SH-SY5Y (cell line): ENCODE data around the gene GOLM1.

Experiments used
- GATA2 ChIP-seq: IDR thresholded peaks from 2 replicates; pipeline ENCODE4 v1.6.1; 2011; ENCODE audit warnings: mild to moderate bottlenecking, low read depth, low read length
- GATA3 ChIP-seq: IDR thresholded peaks from 2 replicates; pipeline ENCODE4 v1.6.1; 2011; ENCODE audit warnings: low read depth, mild to moderate bottlenecking, low read length, moderate library complexity

GRCh38 chr9:86073839-86074238 is 25.5 kb downstream of the GOLM1 start:
- TF ChIP-seq GATA2 (no peak), GATA3 (no peak)
